ENCODE results near the gene IFT122.

DNA sequence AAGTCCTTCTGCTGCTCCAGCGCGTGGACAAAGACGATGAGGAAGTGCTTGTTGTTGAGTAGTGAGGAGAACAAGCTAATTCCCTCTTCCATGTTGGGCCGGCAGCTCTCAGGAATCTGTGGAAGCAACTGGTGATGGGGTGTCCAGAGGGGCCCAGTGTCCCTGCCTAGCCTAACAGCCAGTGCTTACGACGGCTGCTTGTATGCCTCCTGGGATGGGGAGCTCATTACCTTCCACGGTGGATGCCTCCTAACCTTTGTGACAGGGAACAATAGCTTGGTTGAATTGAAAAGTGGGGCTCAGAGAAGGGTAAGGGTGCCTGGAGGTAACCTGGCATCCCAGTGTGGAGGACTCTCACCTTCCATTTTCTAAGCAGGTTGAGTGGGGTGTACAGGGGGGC lies 125.9 kb downstream of the IFT122 start:
- TF ChIP-seq ZNF384 (IDR thresholded peaks at IDR 0.05) (no peak), SP1 (IDR thresholded peaks at IDR 0.05) (no peak), FOXK2 (IDR thresholded peaks at IDR 0.05) (no peak), SUZ12 (IDR thresholded peaks at IDR 0.05) (no peak), NFRKB (IDR thresholded peaks at IDR 0.05) (no peak), BHLHE40 (IDR thresholded peaks at IDR 0.05; ENCODE audit: borderline replicate concordance) (no peak), ARNT (IDR thresholded peaks at IDR 0.05) (no peak), TARDBP (IDR thresholded peaks at IDR 0.05) (no peak), HDGF (IDR thresholded peaks at IDR 0.05; ENCODE audit: borderline replicate concordance) (no peak), CTBP1 (IDR thresholded peaks at IDR 0.05; ENCODE audit: borderline replicate concordance) (no peak), LEF1 (IDR thresholded peaks at IDR 0.05; ENCODE audit: borderline replicate concordance) (no peak), ELF4 (IDR thresholded peaks at IDR 0.05) (no peak), L3MBTL2 (conservative IDR thresholded peaks at IDR 0.05) (no peak)
- TF ChIP-seq, protein P1, sequence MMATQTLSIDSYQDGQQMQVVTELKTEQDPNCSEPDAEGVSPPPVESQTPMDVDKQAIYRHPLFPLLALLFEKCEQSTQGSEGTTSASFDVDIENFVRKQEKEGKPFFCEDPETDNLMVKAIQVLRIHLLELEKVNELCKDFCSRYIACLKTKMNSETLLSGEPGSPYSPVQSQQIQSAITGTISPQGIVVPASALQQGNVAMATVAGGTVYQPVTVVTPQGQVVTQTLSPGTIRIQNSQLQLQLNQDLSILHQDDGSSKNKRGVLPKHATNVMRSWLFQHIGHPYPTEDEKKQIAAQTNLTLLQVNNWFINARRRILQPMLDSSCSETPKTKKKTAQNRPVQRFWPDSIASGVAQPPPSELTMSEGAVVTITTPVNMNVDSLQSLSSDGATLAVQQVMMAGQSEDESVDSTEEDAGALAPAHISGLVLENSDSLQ (IDR thresholded peaks at IDR 0.05), result no peak

Data from HEK293T (cell line).